HG02938 (cell line): ENCODE measurements around the gene FOXD4L1.
"Not testable (repeated sequence)": the region's sequence is repeated elsewhere in the genome, so short reads cannot be mapped to it uniquely, and the experiment has no call there.

Experiments
- ATAC-seq: cut with Tn5 transposase; IDR thresholded peaks from one replicate; pipeline ENCODE4 v1.9.1; 2021; ENCODE audit warnings: mild to moderate bottlenecking, moderate library complexity; ENCODE audit not compliant: unreplicated experiment

FOXD4L1 gene

GRCh38 chr2:113521492-113521891, 23.0 kb downstream of the FOXD4L1 start:
- not testable (repeated sequence) for ATAC-seq

DNA sequence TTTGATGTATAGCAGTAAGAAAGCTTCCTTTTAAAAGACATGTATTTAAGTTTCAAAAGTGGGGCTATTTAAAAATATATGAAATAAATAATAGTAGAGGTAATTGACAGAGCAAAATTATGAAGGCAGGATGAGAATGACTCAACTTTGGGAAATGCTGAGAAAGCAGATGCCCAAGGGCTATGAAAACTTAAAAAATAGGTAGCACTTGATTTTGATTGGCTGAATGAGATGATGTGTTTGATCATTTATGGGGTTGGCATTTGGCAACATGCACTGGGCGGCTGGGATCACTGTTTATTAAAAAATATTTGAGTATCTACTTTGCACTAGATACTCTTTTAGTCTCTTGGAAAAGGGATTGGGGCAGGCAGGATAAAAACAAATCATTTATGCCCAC, 26.5 kb downstream of the FOXD4L1 start:
- not testable (repeated sequence) for ATAC-seq

GRCh38 chr2:113527350-113528045, 29.0 kb downstream of the FOXD4L1 start:
- peak; percentile 85 for ATAC-seq

DNA sequence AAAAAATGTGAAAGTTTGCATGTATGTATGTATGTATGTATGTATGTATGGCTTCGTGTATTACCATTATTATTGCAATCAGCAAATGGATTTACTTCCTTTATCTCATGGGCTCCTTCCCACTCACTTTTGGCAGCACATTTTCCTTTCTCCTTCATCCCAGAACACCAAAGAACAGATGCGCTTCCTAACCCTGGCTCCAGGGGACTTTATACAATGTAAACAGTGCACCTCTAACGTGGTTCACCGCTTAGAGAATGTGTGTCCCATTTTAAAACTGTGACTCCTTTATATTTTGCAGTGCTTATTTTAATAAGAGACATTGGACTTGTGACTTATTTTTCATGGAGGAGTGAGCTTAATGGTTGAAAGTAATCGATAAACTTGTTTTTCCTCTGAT, 29.7 kb downstream of the FOXD4L1 start:
- not testable (repeated sequence) for ATAC-seq

- ATAC-seq, result not testable (repeated sequence)
Measured at GRCh38 chr2:113528904-113529303, 30.4 kb downstream of the FOXD4L1 start.

GRCh38 chr2:113532991-113533390, 34.5 kb downstream of the FOXD4L1 start:
- not testable (repeated sequence) for ATAC-seq

- ATAC-seq, result not testable (repeated sequence)
Measured at GRCh38 chr2:113536573-113536972, 38.1 kb downstream of the FOXD4L1 start.

DNA sequence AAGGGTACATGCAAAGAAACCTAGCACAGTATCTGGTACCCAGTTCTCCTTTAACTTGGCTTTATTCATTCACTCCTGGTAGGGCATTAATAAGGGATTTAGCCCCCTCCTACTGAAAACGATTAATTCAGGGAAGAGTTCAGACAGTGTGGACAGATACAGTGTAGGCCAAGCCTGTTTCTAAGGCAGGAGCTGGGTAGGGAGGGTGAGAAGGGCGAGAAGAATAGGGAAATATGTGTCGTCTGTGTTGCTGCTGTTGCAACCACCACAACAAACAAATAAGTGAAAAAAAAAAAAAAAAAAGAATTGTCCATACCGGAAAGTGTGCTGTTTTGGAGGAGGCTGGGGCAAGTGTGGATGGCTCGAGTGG, 42.4 kb downstream of the FOXD4L1 start:
- not testable (repeated sequence) for ATAC-seq

GRCh38 chr2:113541204-113541975, 42.9 kb downstream of the FOXD4L1 start:
- not testable (repeated sequence) for ATAC-seq

- ATAC-seq, result not testable (repeated sequence)
Measured at GRCh38 chr2:113541976-113542485, 43.6 kb downstream of the FOXD4L1 start.

DNA sequence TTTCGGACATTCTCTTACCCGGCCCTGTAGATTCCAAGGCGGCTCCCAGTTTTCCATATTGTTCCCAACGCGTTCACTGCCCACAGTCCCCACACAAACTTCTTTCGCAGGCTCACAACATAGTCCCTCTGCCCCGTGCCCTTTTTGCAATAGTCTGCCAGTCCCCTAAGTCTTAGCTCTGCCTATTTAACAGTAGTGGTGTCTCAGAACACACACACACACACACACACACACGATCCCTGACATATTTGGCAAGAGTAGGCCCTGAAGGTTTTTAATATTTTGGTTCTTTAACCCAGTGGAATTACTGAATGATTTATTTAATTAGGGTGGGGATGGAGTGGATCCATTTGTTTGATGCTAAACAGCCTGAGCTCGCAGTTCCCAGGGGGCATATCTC, 44.1 kb downstream of the FOXD4L1 start:
- ATAC-seq, result not testable (repeated sequence)
